OCI-LY3 (cell line): ENCODE data around the gene C1QTNF6.

Experiments
- H2AFZ ChIP-seq: fragments of 200-600, 300-600 bp; shearing (Covaris generic); 2 replicates; pipeline ENCODE4 v1.6.0; 2014; ENCODE audit warnings: antibody characterized with exemption, low read depth, low read length
- H3K27ac ChIP-seq: fragments of 200-600, 300-600 bp; sonication (generic); 2 replicates; pipeline ENCODE4 v1.5.1; 2014; ENCODE audit warnings: mild to moderate bottlenecking, low read length, moderate library complexity, mixed read lengths
- H3K27me3 ChIP-seq: fragments of 200-600, 300-600 bp; sonication (generic); 2 replicates; pipeline ENCODE4 v1.6.1; 2014; ENCODE audit warnings: low read depth, low read length, mixed read lengths
- H3K36me3 ChIP-seq: fragments of 200-600, 300-600 bp; sonication (generic); replicated peaks from 2 replicates; pipeline ENCODE3; 2014; ENCODE audit warnings: low read depth, low read length, mixed read lengths
- H3K4me1 ChIP-seq: fragments of 300-600, 200-600 bp; sonication (generic); 2 replicates; pipeline ENCODE4 v1.6.1; 2014; ENCODE audit warnings: low read length, mixed read lengths
- H3K4me2 ChIP-seq: fragments of 200-600, 300-600 bp; sonication (generic); 2 replicates; pipeline ENCODE4 v1.6.1; 2014; ENCODE audit warnings: low read length, mixed read lengths
- H3K4me3 ChIP-seq: fragments of 300-600, 200-600 bp; sonication (generic); 2 replicates; pipeline ENCODE4 v1.5.1; 2014; ENCODE audit warnings: antibody characterized with exemption, mild to moderate bottlenecking, low read length, moderate library complexity
- H3K79me2 ChIP-seq: fragments of 300-600, 200-600 bp; shearing (Covaris generic); 2 replicates; pipeline ENCODE4 v1.6.1; 2014; ENCODE audit warnings: mild to moderate bottlenecking, low read length, mixed read lengths
- H3K9ac ChIP-seq: fragments of 300-600, 200-600 bp; shearing (Covaris generic); 2 replicates; pipeline ENCODE4 v1.6.0; 2014; ENCODE audit warnings: mild to moderate bottlenecking, low read length, moderate library complexity
- H3K9me3 ChIP-seq: fragments of 200-600, 300-600 bp; shearing (Covaris generic); 2 replicates; pipeline ENCODE4 v1.6.1; 2014; ENCODE audit warnings: low read length, mixed read lengths; ENCODE audit not compliant: insufficient read depth
- H4K20me1 ChIP-seq: fragments of 200-600, 300-600 bp; sonication (generic); 2 replicates; pipeline ENCODE4 v1.6.1; 2016; ENCODE audit warnings: low read length, mixed read lengths; ENCODE audit not compliant: insufficient read depth
- EZH2phosphoT487 ChIP-seq: fragments of 200-600 bp; shearing (Covaris generic); IDR thresholded peaks from 2 replicates; pipeline ENCODE4 v1.6.1; 2018; ENCODE audit warnings: antibody characterized with exemption, mixed run types, low read depth
- TF ChIP-seq, protein P1 (sequence below): fragments of 200-600, 300-600 bp; sonication (generic); IDR thresholded peaks from 2 replicates; pipeline ENCODE4 v1.5.1; 2014; ENCODE audit warnings: antibody characterized with exemption, low read length, low read depth

C1QTNF6 gene

DNA sequence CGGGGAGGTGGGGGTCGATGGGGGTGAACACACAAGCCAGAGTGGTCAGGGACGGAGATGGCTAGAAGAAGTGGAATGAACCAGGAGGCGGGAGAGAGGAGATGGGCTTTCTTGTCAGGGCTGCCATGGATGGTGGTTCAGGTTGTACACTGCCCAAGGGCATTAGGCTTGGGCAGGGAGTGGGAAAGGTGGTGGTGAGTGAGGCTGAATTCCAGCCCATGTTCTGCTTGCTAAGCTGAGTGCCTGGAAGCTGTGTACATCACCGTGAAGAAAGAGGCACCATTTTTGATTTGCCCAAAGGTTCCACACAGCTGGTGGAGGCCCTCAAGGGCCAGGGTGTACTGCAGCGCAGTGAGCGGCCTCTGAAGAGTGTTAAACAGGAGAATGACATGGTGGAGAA lies 55.3 kb downstream of the C1QTNF6 start:
- H3K4me3 ChIP-seq, result no peak overlapping the region
- H2AFZ ChIP-seq, result no peak overlapping the region
- H3K36me3 ChIP-seq, result peaks cover 2% of the 10 kb centered on the region
- H3K27ac ChIP-seq, result no peak overlapping the region
- no peaks in the 10 kb centered on the region for H3K27me3 ChIP-seq
- H3K9ac ChIP-seq, result no peak overlapping the region
- no peak overlapping the region for H3K4me2 ChIP-seq
- TF ChIP-seq, protein P1, sequence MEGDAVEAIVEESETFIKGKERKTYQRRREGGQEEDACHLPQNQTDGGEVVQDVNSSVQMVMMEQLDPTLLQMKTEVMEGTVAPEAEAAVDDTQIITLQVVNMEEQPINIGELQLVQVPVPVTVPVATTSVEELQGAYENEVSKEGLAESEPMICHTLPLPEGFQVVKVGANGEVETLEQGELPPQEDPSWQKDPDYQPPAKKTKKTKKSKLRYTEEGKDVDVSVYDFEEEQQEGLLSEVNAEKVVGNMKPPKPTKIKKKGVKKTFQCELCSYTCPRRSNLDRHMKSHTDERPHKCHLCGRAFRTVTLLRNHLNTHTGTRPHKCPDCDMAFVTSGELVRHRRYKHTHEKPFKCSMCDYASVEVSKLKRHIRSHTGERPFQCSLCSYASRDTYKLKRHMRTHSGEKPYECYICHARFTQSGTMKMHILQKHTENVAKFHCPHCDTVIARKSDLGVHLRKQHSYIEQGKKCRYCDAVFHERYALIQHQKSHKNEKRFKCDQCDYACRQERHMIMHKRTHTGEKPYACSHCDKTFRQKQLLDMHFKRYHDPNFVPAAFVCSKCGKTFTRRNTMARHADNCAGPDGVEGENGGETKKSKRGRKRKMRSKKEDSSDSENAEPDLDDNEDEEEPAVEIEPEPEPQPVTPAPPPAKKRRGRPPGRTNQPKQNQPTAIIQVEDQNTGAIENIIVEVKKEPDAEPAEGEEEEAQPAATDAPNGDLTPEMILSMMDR, result no peak
- TF ChIP-seq EZH2phosphoT487, result no peak
- no peaks in the 10 kb centered on the region for H3K9me3 ChIP-seq
- no peaks in the 10 kb centered on the region for H3K79me2 ChIP-seq
- no peaks in the 10 kb centered on the region for H4K20me1 ChIP-seq
- H3K4me1 ChIP-seq, result peaks cover under 1% of the 10 kb centered on the region; the same call in 1 of the 2 replicates
